HG02763 (cell line): ENCODE results near the gene DENR.
"Not testable (repeated sequence)": the region's sequence is repeated elsewhere in the genome, so short reads cannot be mapped to it uniquely, and the experiment has no call there.

Source experiments
- ATAC-seq: cut with Tn5 transposase; IDR thresholded peaks from one replicate; pipeline ENCODE4 v1.9.1; 2021; ENCODE audit warnings: mild to moderate bottlenecking, moderate library complexity; ENCODE audit not compliant: unreplicated experiment

DENR gene

GRCh38 chr12:122738571-122738970 lies 14.1 kb upstream of the DENR start:
- no peak for ATAC-seq

GRCh38 chr12:122740351-122740750 lies 12.3 kb upstream of the DENR start:
- ATAC-seq, result no peak

DNA sequence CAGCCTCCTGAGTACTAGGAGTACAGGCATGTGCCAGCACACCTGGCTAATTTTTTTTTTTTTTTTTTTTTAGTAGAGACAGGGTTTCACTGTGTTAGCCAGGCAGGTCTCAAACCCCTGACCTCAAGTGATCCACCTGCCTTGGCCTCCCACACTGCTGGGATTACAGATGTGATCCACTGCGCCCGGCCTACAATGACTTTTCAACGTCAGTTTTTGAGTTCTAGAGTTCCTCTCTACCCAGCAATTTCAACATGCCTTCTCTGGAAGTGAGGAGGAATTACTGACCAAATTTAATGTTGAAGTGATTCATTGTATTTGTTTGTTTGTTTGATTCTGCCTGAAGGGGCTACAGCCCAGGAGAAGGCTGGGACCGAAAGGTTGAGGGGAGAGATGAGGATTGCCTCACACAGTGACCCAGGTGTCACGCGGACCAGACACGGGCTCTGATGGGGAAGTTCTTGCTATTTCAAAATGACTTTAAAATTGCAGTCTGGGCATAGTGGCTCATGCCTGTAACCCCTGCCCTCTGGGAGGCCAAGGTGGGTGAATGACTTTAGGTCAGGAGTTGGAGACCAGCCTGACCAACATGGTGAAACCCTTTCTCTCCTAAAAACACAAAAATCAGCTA lies 8.6 kb upstream of the DENR start:
- no peak for ATAC-seq

- no peak for ATAC-seq
Measured at GRCh38 chr12:122747224-122748135, 5.1 kb upstream of the DENR start.

- ATAC-seq, result no peak
Measured at GRCh38 chr12:122749569-122750332, 2.9 kb upstream of the DENR start.

DNA sequence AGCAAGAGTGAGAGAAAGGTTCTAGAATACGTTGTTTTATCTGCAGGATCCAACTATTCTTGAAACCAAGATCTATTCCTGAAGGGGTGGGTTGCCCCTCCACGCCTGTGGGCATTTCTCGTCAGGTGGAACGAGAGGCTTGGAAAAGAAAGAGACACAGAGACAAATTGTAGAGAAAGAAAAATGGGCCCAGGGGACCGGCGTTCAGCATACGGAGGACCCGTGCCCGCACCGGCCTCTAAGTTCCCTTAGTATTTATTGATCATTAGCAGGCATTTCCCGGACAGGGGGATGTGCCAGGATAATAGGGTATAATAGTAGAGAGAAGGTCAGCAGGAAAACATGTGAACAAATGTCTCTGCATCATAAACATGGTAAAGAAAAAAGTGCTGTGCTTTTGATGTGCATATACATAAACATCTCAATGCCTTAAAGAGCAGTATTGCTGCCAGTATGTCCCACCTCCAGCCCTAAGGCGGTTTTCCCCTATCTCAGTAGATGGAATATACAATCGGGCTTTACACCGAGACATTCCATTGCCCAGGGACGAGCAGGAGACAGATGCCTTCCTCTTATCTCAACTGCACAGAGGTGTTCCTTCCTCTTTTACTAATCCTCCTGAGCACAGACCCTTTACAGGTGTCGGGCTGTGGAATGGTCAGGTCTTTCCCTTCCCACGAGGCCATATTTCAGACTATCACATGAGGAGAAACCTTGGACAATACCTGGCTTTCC lies 1.7 kb upstream of the DENR start:
- not testable (repeated sequence) for ATAC-seq

- ATAC-seq, result no peak
Measured at GRCh38 chr12:122753319-122753650, 661 bp downstream of the DENR start.

GRCh38 chr12:122754790-122755189 lies 2.2 kb downstream of the DENR start:
- no peak for ATAC-seq

DNA sequence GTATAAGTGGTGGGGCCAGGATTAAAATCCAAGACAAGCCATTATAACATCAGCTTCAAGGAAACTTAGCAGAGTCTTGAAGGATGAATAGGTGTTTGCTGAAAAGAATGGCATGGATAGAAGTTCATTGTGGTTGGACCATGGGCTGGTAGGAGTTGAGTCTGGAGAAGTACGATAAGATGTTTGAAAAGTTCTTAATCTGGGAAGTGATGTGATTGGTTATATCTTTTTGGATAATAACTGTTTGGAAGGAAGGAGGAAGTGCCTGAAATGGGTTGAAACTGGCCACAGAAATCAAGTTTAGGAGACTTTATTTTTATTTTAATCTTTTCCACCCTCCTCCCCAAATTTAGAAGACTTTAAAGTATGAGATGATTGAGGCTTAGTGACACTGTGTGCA lies 4.9 kb downstream of the DENR start:
- ATAC-seq, result no peak

DNA sequence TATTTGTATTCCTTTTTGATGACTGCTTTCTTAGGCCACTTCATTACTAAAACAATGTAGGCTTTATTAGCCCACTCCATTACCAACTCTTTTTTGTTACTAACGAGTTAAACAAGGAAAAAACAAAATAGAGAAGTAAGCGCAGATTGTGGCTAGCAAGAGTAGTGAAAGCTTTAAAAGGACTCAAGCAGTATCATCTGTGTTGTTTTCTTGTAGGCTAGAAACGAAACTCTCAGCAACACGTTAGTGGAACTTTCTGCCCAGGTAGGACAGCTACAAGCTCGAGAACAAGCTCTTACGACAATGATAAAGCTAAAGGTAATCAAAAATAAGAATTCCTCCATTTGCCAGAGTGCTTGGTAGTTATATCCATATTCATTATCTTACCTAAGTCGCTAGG lies 32.9 kb downstream of the DENR start:
- no peak for ATAC-seq

DNA sequence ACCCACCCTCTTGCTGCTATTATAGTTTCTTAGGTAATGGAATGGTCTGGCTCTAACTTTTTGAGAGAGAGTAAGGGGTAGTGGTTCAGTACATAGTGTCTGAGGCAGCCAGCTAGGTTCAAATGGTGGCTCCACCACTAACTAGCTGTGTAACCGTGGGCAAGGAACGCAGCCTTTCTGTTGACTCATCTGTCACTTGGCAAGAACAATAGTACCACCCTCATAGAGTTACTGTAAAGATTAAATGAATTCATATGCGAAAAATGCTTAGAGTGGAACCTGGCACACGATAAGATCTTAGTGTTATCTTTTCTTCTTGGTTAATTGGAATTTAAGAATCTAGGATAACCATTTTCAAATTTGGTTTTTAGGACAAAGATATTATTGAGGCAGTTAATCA lies 35.8 kb downstream of the DENR start:
- ATAC-seq, result no peak

DNA sequence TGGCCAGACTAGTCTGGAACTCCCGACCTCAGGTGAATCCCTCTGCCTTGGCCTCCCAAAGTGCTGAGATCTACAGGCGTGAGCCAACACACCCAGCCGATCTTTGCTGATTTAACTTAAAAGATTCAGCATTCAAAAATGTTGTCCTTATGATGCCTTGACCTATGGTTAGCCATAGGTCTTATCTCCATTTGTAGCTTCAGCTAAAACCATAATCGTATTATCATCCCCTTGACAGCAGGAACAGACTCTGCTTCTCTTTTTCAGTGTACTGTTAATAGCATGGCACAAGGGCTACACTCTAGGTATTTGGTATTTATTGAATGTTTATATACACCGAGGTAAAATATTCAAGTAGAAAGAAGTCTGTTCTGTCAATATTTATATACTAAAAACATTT lies 37.0 kb downstream of the DENR start:
- ATAC-seq, result no peak

- ATAC-seq, result no peak
Measured at GRCh38 chr12:122790393-122791075, 37.9 kb downstream of the DENR start.

DNA sequence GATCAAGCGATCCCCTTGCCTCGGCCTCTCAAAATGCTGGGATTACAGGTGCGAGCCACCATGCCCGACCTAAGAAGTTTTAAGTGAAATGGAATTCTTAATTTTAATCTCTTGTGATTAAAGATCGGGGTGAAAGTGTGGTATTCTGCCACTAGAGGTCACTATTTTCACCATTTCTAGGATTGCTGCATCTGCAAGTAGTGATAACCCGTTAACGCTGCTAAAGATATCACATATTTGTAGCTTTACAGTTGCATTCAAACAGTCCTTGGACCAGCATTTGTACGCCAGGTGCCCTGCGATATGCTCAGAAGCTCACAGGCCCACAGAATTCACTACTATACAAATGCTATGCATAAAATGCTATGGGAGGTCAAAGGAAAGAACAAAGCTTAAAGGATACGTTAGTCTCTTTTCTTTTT lies 41.1 kb downstream of the DENR start:
- ATAC-seq, result no peak

DNA sequence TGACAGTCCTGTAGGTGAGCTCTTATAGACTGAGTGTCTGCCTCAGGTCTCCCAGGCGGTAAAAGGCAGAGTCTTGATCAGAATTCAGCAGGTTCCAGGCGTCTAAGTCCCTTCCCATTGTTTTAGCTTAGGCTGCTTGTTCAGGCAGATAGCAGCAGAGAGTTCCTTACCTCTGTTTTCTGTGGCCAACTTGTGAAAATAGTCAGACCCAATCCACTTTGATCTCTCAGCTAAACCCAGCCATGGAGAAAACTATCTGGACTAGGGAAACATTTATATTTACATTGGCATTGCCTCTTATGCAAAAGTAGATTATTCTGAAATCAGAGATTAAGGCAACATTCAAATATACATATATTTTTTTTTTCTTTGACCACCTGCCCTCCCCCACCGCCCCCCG lies 43.2 kb downstream of the DENR start:
- ATAC-seq, result no peak

GRCh38 chr12:122799641-122800243 lies 47.1 kb downstream of the DENR start:
- ATAC-seq, result no peak

- no peak for ATAC-seq
Measured at GRCh38 chr12:122803937-122804336, 51.3 kb downstream of the DENR start.

- ATAC-seq, result not testable (repeated sequence)
Measured at GRCh38 chr12:122804957-122805356, 52.3 kb downstream of the DENR start.

DNA sequence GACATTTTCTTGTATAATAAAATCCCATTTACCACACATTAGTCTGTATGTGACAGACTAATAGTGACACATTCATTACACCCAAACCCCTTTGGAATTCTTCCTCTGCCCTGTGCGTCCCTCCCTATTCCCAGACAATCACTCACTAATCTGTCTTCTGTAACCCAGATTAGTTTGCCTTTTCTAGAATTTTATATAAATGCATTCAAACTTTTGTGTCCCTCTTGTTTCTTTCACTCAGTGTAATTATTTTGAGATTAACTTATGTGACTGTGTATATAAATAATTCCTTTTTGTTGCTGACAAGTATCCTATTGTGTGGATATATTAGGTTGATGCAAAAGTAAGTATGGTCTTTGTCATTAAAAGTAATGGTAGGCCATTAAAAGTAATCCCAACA lies 55.0 kb downstream of the DENR start:
- no peak for ATAC-seq

- ATAC-seq, result no peak
Measured at GRCh38 chr12:122811777-122812176, 59.2 kb downstream of the DENR start.
